Liver (tissue), 9 donors: ENCODE measurements around the gene C14orf93. TPM values are rescaled to one million over a fixed set of nuclear protein-coding genes. Genes with fewer than 3 reads are reported as not detected.
A peak's percentile ranks its signal among the peaks of the same experiment; 100 is the strongest.

ENCODE experiments used
- DNase-seq: peaks from one replicate; pipeline ENCODE4 v3.0.0-alpha.2; 2017; ENCODE audit warnings: low spot score
- H3K27ac ChIP-seq, 2 donors: one replicate each; pipeline ENCODE4 v1.7.0; 2013; ENCODE audit warnings: inconsistent platforms in 2 of 2, low read length in 2 of 2, control low read depth in 1 of 2, low read depth in 1 of 2, mild to moderate bottlenecking in 1 of 2
- H3K27me3 ChIP-seq, 4 donors: one replicate each; pipeline versions ENCODE4 v1.6.1 to v1.7.0; 2013; ENCODE audit warnings: low read length in 3 of 4, inconsistent platforms in 1 of 4, mild to moderate bottlenecking in 1 of 4, moderate library complexity in 1 of 4; ENCODE audit not compliant: control insufficient read depth in 4 of 4, insufficient read depth in 4 of 4
- H3K36me3 ChIP-seq, 4 donors: one replicate each; pipeline versions ENCODE4 v1.6.1 to v1.7.0; 2013; ENCODE audit warnings: low read length in 3 of 4, mild to moderate bottlenecking in 3 of 4, low read depth in 1 of 4, moderate library complexity in 1 of 4; ENCODE audit not compliant: control insufficient read depth in 4 of 4, insufficient read depth in 3 of 4
- H3K4me1 ChIP-seq, 4 donors: one replicate each; pipeline versions ENCODE4 v1.6.1 to v1.7.0; 2013; ENCODE audit warnings: low read length in 3 of 4, mild to moderate bottlenecking in 3 of 4, moderate library complexity in 1 of 4; ENCODE audit not compliant: control insufficient read depth in 4 of 4, insufficient read depth in 4 of 4
- H3K4me3 ChIP-seq, 3 donors: one replicate each; pipeline versions ENCODE4 v1.6.1 to v1.7.0; 2013; ENCODE audit warnings: low read length in 3 of 3, control low read depth in 1 of 3, low read depth in 1 of 3, mild to moderate bottlenecking in 1 of 3
- H3K9ac ChIP-seq, 2 donors: one replicate each; pipeline ENCODE4 v1.7.0; 2013; ENCODE audit warnings: low read length in 2 of 2, mild to moderate bottlenecking in 2 of 2, moderate library complexity in 2 of 2, control low read depth in 1 of 2, low read depth in 1 of 2
- H3K9me3 ChIP-seq, 4 donors: one replicate each; pipeline versions ENCODE4 v1.6.1 to v1.7.0; 2013; ENCODE audit warnings: low read length in 3 of 4; ENCODE audit not compliant: control insufficient read depth in 4 of 4
- ATF3 ChIP-seq: IDR thresholded peaks from 2 replicates; pipeline ENCODE4 v1.6.1; 2016; ENCODE audit warnings: antibody characterized with exemption
- EGR1 ChIP-seq, 2 donors: IDR thresholded peaks; 2 replicates each; pipeline ENCODE4 v1.6.1; 2016 to 2018; ENCODE audit warnings: antibody characterized with exemption in 2 of 2, low read depth in 2 of 2
- FOXA2 ChIP-seq: IDR thresholded peaks from 2 replicates; pipeline ENCODE4 v1.6.1; 2016; ENCODE audit warnings: antibody characterized with exemption
- GABPA ChIP-seq, 2 donors: IDR thresholded peaks in 1 of 2; conservative IDR thresholded peaks in 1 of 2; 2 replicates each; pipeline ENCODE4 v1.6.1; 2016; ENCODE audit warnings: antibody characterized with exemption in 2 of 2, mild to moderate bottlenecking in 1 of 2, moderate library complexity in 1 of 2
- NR2F2 ChIP-seq: IDR thresholded peaks from 2 replicates; pipeline ENCODE4 v1.6.1; 2016; ENCODE audit warnings: antibody characterized with exemption
- RAD21 ChIP-seq, 2 donors: IDR thresholded peaks; 2 replicates each; pipeline ENCODE4 v1.6.1; 2016; ENCODE audit warnings: antibody characterized with exemption in 2 of 2, mild to moderate bottlenecking in 2 of 2
- REST ChIP-seq: IDR thresholded peaks from 2 replicates; pipeline ENCODE4 v1.6.1; 2016; ENCODE audit warnings: antibody characterized with exemption, mild to moderate bottlenecking
- RXRA ChIP-seq, 2 donors: IDR thresholded peaks; 2 replicates each; pipeline ENCODE4 v1.6.1; 2017 to 2018; ENCODE audit warnings: antibody characterized with exemption in 2 of 2, mild to moderate bottlenecking in 1 of 2
- SP1 ChIP-seq: IDR thresholded peaks from 2 replicates; pipeline ENCODE4 v1.6.1; 2018; ENCODE audit warnings: antibody characterized with exemption, mild to moderate bottlenecking
- TAF1 ChIP-seq: conservative IDR thresholded peaks from 2 replicates; pipeline ENCODE4 v1.6.1; 2016; ENCODE audit warnings: antibody characterized with exemption, mild to moderate bottlenecking
- YY1 ChIP-seq: IDR thresholded peaks from 2 replicates; pipeline ENCODE4 v1.6.1; 2016; ENCODE audit warnings: antibody characterized with exemption, mild to moderate bottlenecking
- WGBS: extraction: QIAGEN DNeasy Blood & Tissue Kit; methylation state at CpG from one replicate; pipeline ENCODE4 v1.1.7; 2013; 5-methylcytosine and 5-hydroxymethylcytosine counted together
- polyA plus RNA-seq, 2 donors: library from polyadenylated mRNA; stranded (reverse) in 1 of 2; unstranded in 1 of 2; fragments of 200-250 nt in 1 of 2; fragments of >200 nt in 1 of 2; fragmentation: Nextera tagmentation in 1 of 2; extraction: Ambion mirVana in 1 of 2; gene quantifications; one replicate each; pipeline versions ENCODE4 v1.2.1 to v1.2.3, GENCODE V29; 2013 to 2015
- total RNA-seq, 2 donors: library from RNA; depleted of rRNA; stranded (reverse); fragments of >200 nt; gene quantifications; one replicate each; pipeline ENCODE4 v1.2.3, GENCODE V29; 2014
- TF ChIP-seq, protein P1 (sequence below): IDR thresholded peaks from 2 replicates; pipeline ENCODE4 v1.6.1; 2016; ENCODE audit warnings: antibody characterized with exemption
- TF ChIP-seq, protein P2 (sequence below): fragments of 150-350 bp; IDR thresholded peaks from 2 replicates; pipeline ENCODE4 v1.5.1; 2017; ENCODE audit warnings: improper control_type of control experiment, low read depth, low read length; ENCODE audit not compliant: missing input control
- TF ChIP-seq, protein P3 (sequence below): IDR thresholded peaks from 2 replicates; pipeline ENCODE4 v1.6.1; 2016; ENCODE audit warnings: antibody characterized with exemption
- donor health status: healthy.
- donor health status: healthy.
- donor health status: healthy.
- donor health status: healthy.
- donor health status: healthy.

C14orf93 gene
- total and polyA plus RNA-seq, 4 donors, result 2.1 to 7.1 (median 3.4) TPM

DNA sequence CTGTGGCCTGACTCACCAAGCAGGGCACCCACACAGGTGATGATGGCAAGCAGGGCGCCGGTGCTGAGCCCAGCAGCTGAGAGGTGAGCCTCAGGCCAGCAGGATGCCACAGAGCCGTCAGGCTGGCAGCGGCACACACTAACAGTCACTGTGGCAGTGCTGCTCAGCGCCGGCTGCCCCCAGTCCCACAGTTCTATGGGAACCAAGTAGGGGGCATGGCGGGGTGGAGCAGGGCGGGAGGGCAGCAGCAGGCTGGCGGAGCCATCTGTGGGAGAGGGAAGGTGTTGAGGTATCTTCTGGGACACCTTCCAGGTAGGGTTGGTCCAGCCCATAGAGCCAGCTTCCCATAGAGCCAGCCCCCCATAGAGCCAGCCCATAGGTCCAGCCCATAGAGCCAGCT lies 39.1 kb upstream of the C14orf93 start (continued):
- TF ChIP-seq, protein P1, sequence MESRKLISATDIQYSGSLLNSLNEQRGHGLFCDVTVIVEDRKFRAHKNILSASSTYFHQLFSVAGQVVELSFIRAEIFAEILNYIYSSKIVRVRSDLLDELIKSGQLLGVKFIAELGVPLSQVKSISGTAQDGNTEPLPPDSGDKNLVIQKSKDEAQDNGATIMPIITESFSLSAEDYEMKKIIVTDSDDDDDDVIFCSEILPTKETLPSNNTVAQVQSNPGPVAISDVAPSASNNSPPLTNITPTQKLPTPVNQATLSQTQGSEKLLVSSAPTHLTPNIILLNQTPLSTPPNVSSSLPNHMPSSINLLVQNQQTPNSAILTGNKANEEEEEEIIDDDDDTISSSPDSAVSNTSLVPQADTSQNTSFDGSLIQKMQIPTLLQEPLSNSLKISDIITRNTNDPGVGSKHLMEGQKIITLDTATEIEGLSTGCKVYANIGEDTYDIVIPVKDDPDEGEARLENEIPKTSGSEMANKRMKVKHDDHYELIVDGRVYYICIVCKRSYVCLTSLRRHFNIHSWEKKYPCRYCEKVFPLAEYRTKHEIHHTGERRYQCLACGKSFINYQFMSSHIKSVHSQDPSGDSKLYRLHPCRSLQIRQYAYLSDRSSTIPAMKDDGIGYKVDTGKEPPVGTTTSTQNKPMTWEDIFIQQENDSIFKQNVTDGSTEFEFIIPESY, result no peak

- WGBS, result 68% methylated on average over 85 of the region's 85 CpGs
Measured at GRCh38 chr14:23047751-23048693, 38.1 kb upstream of the C14orf93 start.

DNA sequence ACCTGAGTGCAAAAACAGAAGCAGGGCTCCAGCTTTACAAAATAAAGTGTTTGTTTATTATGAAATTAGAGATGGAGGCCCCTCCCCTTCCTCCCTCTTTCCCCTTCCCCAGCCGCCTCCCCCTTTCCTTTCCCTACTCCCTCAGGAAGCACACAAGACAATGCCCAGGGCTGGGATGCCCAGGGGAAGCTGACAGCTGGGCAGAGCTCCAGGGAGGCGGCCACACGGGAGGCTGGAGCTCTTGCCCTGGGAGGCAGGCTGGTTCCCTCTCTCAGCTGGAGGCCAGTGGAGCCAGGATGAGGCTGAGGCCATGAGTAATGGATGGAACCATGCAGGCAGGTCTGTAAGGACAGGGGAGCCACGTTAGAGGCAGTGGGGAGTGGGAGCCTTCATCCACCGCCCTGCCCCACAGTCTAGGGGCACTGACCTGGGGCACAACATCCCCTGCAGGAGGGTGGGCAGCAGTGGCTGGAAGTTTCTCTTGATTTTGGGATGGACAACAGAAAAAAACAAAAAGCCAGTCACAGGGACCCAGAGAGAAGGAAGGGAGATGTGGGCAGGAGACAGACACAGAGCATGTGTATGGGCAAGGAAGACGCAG lies 37.2 kb upstream of the C14orf93 start:
- H3K27ac ChIP-seq, result peak overlapping the region in 1 of 2 donors; percentile 23
- H3K4me1 ChIP-seq, result peaks cover 0 to 3% (median 0%) of the 10 kb centered on the region in 4 donors
- WGBS, result 81% methylated on average over 6 of the region's 6 CpGs
- no peaks in the 10 kb centered on the region for H3K9me3 ChIP-seq
- TF ChIP-seq NR2F2 (no peak), RAD21 (IDR thresholded peaks at IDR 0.05) (no peak), EGR1 (IDR thresholded peaks at IDR 0.05; ENCODE audit: low read depth in 2 of 2) (no peak), REST (no peak), ATF3 (no peak), FOXA2 (no peak), SP1 (no peak), RXRA (IDR thresholded peaks at IDR 0.05) (no peak), GABPA (IDR thresholded peaks at IDR 0.05 in 1 of 2, conservative IDR thresholded peaks at IDR 0.05 in 1 of 2) (no peak), YY1 (no peak)
- TF ChIP-seq, protein P2, sequence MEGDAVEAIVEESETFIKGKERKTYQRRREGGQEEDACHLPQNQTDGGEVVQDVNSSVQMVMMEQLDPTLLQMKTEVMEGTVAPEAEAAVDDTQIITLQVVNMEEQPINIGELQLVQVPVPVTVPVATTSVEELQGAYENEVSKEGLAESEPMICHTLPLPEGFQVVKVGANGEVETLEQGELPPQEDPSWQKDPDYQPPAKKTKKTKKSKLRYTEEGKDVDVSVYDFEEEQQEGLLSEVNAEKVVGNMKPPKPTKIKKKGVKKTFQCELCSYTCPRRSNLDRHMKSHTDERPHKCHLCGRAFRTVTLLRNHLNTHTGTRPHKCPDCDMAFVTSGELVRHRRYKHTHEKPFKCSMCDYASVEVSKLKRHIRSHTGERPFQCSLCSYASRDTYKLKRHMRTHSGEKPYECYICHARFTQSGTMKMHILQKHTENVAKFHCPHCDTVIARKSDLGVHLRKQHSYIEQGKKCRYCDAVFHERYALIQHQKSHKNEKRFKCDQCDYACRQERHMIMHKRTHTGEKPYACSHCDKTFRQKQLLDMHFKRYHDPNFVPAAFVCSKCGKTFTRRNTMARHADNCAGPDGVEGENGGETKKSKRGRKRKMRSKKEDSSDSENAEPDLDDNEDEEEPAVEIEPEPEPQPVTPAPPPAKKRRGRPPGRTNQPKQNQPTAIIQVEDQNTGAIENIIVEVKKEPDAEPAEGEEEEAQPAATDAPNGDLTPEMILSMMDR, result no peak
- DNase-seq, result no peak
- no peak overlapping the region for H3K9ac ChIP-seq
- H3K27me3 ChIP-seq, result no peaks in the 10 kb centered on the region
- H3K36me3 ChIP-seq, result no peaks in the 10 kb centered on the region
- H3K4me3 ChIP-seq, result no peak overlapping the region

More at GRCh38 chr14:23047751-23048693, 38.1 kb upstream of the C14orf93 start:
- DNase-seq, result no peak
- no peak overlapping the region for H3K9ac ChIP-seq
- H3K27ac ChIP-seq, result no peak overlapping the region
- TF ChIP-seq TAF1, result no peak
- no peak for TF ChIP-seq EGR1 (IDR thresholded peaks at IDR 0.05; ENCODE audit: low read depth in 2 of 2)
- TF ChIP-seq, protein P3, sequence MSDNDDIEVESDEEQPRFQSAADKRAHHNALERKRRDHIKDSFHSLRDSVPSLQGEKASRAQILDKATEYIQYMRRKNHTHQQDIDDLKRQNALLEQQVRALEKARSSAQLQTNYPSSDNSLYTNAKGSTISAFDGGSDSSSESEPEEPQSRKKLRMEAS, result no peak
- no peak for TF ChIP-seq SP1
- H3K4me1 ChIP-seq, result peaks cover 0 to 3% (median 0%) of the 10 kb centered on the region in 4 donors
- H3K36me3 ChIP-seq, result no peaks in the 10 kb centered on the region
- no peaks in the 10 kb centered on the region for H3K27me3 ChIP-seq
- H3K9me3 ChIP-seq, result no peaks in the 10 kb centered on the region
- H3K4me3 ChIP-seq, result no peak overlapping the region
